Mesothelial cell of epicardium (in vitro differentiated cells): ENCODE data around the gene PTPRZ1. TPM values are rescaled to one million over a fixed set of nuclear protein-coding genes. Genes with fewer than 3 reads are reported as not detected.

Experiments
- DNase-seq, 2 experiments: peaks; one replicate each; pipeline ENCODE4 v3.0.0; 2021; ENCODE audit warnings: low spot score in 2 of 2; ENCODE audit not compliant: unreplicated experiment in 2 of 2
- H3K27ac Mint-ChIP-seq: 2 replicates; pipeline ENCODE4 v1.8.0; 2021; ENCODE audit warnings: mixed read lengths
- H3K27me3 Mint-ChIP-seq: 2 replicates; pipeline ENCODE4 v1.8.0; 2021; ENCODE audit warnings: low read depth, mixed read lengths
- H3K36me3 Mint-ChIP-seq: 2 replicates; pipeline ENCODE4 v1.8.0; 2021; ENCODE audit warnings: mixed read lengths
- H3K4me1 Mint-ChIP-seq: 2 replicates; pipeline ENCODE4 v1.8.0; 2021; ENCODE audit warnings: mixed read lengths
- H3K4me3 Mint-ChIP-seq: 2 replicates; pipeline ENCODE4 v1.8.0; 2021; ENCODE audit warnings: mild to moderate bottlenecking, moderate library complexity, mixed read lengths
- H3K9me3 Mint-ChIP-seq: 2 replicates; pipeline ENCODE4 v1.8.0; 2021; ENCODE audit warnings: mixed read lengths
- CTCF ChIP-seq: fragments of 200-600 bp; sonication (generic); IDR thresholded peaks from one replicate; pipeline ENCODE4 v1.5.0; 2021; ENCODE audit warnings: antibody characterized with exemption; ENCODE audit not compliant: unreplicated experiment
- total RNA-seq: library from RNA; stranded (reverse); gene quantifications from 3 replicates; pipeline ENCODE4 v1.2.1, GENCODE V29; 2021

Gene PTPRZ1
- total RNA-seq, 1 donor from 2014 or later = 3.4 TPM

DNA sequence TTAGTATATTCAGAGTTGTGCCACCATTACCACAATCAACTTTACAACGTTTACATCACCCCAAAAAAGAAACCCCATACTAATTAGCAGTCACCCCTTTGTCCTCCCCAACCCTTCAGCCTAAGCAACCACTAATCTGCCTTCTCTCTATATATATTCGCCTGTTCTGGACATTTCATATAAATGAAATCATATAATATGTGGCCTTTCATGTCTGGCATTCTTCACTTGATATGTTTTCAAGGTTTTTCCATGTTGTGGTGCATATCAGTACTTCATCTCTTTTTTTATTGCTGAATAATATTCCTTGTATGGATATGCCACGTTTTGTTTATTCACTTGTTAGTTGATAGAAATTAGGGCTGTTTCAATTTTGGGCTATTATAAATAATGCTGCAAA is 200.7 kb downstream of the PTPRZ1 start:
- Mint-ChIP-seq H3K4me1 (no peaks in the 10 kb centered on the region), H3K27me3 (no peaks in the 10 kb centered on the region), H3K9me3 (peaks cover 19% of the 10 kb centered on the region), H3K36me3 (peaks cover 41% of the 10 kb centered on the region), H3K27ac (no peak overlapping the region), H3K4me3 (no peak overlapping the region)
- no peak for TF ChIP-seq CTCF
- no peak for DNase-seq

DNA sequence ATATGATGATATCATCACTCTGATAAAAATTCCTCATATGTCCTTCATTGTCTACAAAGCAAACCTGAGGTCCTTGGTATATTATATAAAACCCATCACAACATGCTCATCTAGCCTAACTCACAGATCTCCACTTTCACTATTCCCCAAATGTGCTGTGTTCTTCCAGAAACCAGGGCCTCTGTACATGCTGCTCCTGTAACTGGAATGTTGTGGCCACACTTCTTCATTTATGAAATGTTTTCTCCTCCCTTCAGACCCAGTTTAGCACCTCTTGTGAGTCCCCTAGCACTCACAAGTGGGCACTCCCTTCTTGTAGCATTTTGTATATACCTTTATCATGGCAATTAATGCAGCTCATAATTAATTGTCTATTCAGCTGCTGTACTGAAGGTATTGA is 209.2 kb downstream of the PTPRZ1 start:
- H3K27ac Mint-ChIP-seq = no peak overlapping the region
- TF ChIP-seq CTCF = no peak
- H3K4me1 Mint-ChIP-seq = peaks cover 4% of the 10 kb centered on the region
- no peaks in the 10 kb centered on the region for H3K27me3 Mint-ChIP-seq
- no peak for DNase-seq
- H3K9me3 Mint-ChIP-seq = peaks cover 7% of the 10 kb centered on the region
- H3K36me3 Mint-ChIP-seq = peaks cover 42% of the 10 kb centered on the region
- H3K4me3 Mint-ChIP-seq = no peak overlapping the region

DNA sequence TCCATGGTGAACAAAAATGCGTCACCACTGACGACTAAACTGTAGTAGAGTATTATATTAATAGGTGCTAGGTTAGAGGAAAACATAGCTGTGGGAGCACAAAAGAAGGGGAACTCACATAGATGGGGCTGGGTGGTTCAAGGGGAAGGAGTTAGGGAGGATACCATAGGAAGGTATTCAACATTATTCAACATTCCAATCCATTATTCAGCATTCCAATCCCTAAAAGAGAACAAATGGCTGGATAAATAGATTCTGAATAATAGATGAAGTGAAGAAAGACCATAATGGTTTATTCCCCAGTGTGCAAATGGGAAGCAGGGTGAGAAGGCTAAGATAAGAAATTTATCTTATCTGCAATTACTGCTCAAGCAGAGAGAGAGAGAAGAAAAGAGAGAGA is 209.7 kb downstream of the PTPRZ1 start:
- H3K27me3 Mint-ChIP-seq = no peaks in the 10 kb centered on the region
- H3K4me3 Mint-ChIP-seq = no peak overlapping the region
- peaks cover 4% of the 10 kb centered on the region for H3K4me1 Mint-ChIP-seq
- peaks cover 37% of the 10 kb centered on the region for H3K36me3 Mint-ChIP-seq
- peaks cover 7% of the 10 kb centered on the region for H3K9me3 Mint-ChIP-seq
- no peak for DNase-seq
- H3K27ac Mint-ChIP-seq = no peak overlapping the region
- no peak for TF ChIP-seq CTCF

- Mint-ChIP-seq H3K4me1 (no peaks in the 10 kb centered on the region), H3K4me3 (no peak overlapping the region), H3K9me3 (no peaks in the 10 kb centered on the region), H3K36me3 (peaks cover 4% of the 10 kb centered on the region), H3K27ac (no peak overlapping the region), H3K27me3 (no peaks in the 10 kb centered on the region)
- DNase-seq = peak; percentile 20 to 74
- TF ChIP-seq CTCF = peak; percentile 85
Measured at GRCh38 chr7:122092964-122093797, 220.2 kb downstream of the PTPRZ1 start.

DNA sequence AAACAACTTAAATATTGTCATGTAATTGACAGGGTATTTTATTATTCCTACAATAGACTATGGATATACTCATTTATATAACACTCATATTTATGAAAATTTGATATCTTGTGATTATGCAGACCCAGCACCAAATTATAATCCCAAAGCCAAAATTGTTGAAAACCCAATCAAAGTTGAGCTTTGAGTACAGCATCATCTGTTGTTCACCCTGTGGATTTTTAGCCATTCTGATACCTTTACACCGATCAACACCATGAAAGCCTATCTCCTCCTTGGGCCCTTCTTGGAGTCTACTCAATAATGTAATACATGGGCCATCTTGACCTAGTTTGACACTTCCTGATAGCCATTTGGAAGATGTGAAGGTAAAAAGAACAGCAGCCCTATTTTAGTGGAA is 221.6 kb downstream of the PTPRZ1 start:
- no peak for DNase-seq
- Mint-ChIP-seq H3K27ac (no peak overlapping the region), H3K36me3 (peaks cover 7% of the 10 kb centered on the region), H3K27me3 (no peaks in the 10 kb centered on the region), H3K9me3 (no peaks in the 10 kb centered on the region), H3K4me3 (no peak overlapping the region), H3K4me1 (no peaks in the 10 kb centered on the region)
- TF ChIP-seq CTCF = no peak
